HepG2 (cell line): Measurements from ENCODE around the gene ZNF700. TPM values are rescaled to one million over a fixed set of nuclear protein-coding genes. Genes with fewer than 3 reads are reported as not detected.

Source experiments
- AFF4 ChIP-seq: sonication (generic); formaldehyde crosslinking; IDR thresholded peaks from 2 replicates; pipeline ENCODE4 v1.4.0; 2020; ENCODE audit warnings: missing genetic modification reagents
- AHDC1 ChIP-seq: sonication (generic); formaldehyde crosslinking; IDR thresholded peaks from 2 replicates; pipeline ENCODE4 v1.5.1; 2020; ENCODE audit warnings: mild to moderate bottlenecking, missing genetic modification reagents, borderline replicate concordance
- ZNF205 ChIP-seq: IDR thresholded peaks from 2 replicates; pipeline ENCODE4 v1.6.1; 2018; ENCODE audit warnings: missing biosample characterization, missing genetic modification reagents
- ZNF354B ChIP-seq: sonication (generic); formaldehyde crosslinking; IDR thresholded peaks from 2 replicates; pipeline ENCODE4 v1.8.0; 2022; ENCODE audit warnings: mild to moderate bottlenecking, missing genetic modification reagents
- ZNF460 ChIP-seq: sonication (generic); formaldehyde crosslinking; IDR thresholded peaks from 2 replicates; pipeline ENCODE4 v1.5.1; 2020; ENCODE audit warnings: missing genetic modification reagents, mild to moderate bottlenecking, borderline replicate concordance
- ZNF550 ChIP-seq: sonication (generic); formaldehyde crosslinking; IDR thresholded peaks from 2 replicates; pipeline ENCODE4 v1.4.0; 2020; ENCODE audit warnings: mild to moderate bottlenecking, missing genetic modification reagents, borderline replicate concordance
- polyA plus RNA-seq, 8 experiments: library from polyadenylated mRNA; depleted of rRNA in 3 of 8; stranded (reverse) in 7 of 8; unstranded in 1 of 8; fragments of >200 nt; fragmentation: Illumina TruSeq in 4 of 8; extraction: Trizol in 4 of 8; gene quantifications; 2 replicates each; pipeline versions ENCODE4 v1.2.1 to v1.2.3, GENCODE V29; 2011 to 2016; ENCODE audit warnings: low read depth in 4 of 8, missing spikeins in 1 of 8, mixed read lengths in 1 of 8; ENCODE audit not compliant: insufficient read depth in 1 of 8
- total RNA-seq, 5 experiments: library from RNA; depleted of rRNA; stranded (reverse); fragments of >200 nt; fragmentation: Illumina TruSeq; extraction: Trizol; gene quantifications; 2 replicates each; pipeline ENCODE4 v1.2.3, GENCODE V29; 2016; ENCODE audit warnings: low read depth in 1 of 5

ZNF700 gene
- total and polyA plus RNA-seq, 2 of the 13 experiments (the other 11 are each of a cell fraction or from before 2014, with no cell fraction given), result 6.0 to 12.8 TPM

DNA sequence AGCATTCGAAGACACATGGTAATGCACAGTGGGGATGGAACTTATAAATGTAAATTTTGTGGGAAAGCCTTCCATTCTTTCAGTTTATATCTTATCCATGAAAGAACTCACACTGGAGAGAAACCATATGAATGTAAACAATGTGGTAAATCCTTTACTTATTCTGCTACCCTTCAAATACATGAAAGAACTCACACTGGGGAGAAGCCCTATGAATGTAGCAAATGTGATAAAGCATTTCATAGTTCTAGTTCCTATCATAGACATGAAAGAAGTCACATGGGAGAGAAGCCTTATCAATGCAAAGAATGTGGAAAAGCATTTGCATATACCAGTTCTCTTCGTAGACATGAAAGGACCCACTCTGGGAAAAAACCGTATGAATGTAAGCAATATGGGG, 23.7 kb downstream of the ZNF700 start (continued):
- no peak for TF ChIP-seq AFF4 (CRISPR knock-in tag)
- TF ChIP-seq AHDC1 (CRISPR knock-in tag), result no peak
- no peak for TF ChIP-seq ZNF205 (CRISPR knock-in tag)
- TF ChIP-seq ZNF460 (CRISPR knock-in tag), result no peak
- no peak for TF ChIP-seq ZNF550 (CRISPR knock-in tag)
- TF ChIP-seq ZNF354B (CRISPR knock-in tag), result no peak
